ENCODE results near the gene CDKN3.

Gene CDKN3

GRCh38 chr14:54444681-54445080, 47.9 kb downstream of the CDKN3 start:
- Histone ChIP-seq H3K4me2 (ENCODE audit: low read depth, low read length, poor library complexity, severe bottlenecking) (no peak overlapping the region), H3F3A (ENCODE audit: low read depth) (no peaks in the 10 kb centered on the region), H3K79me2 (ENCODE audit: insufficient read depth, low read length) (peaks cover 11% of the 10 kb centered on the region), H4K20me1 (ENCODE audit: insufficient read depth, low read length, poor library complexity, severe bottlenecking) (peaks cover 11% of the 10 kb centered on the region), H3K36me3 (ENCODE audit: insufficient read depth, low read length) (no peaks in the 10 kb centered on the region), H3K9me2 (replicated peaks; ENCODE audit: low read depth, low read length) (no peaks in the 10 kb centered on the region), H2AFZ (ENCODE audit: low read length) (no peak overlapping the region), H3K27me3 (ENCODE audit: insufficient read depth, low read length, poor library complexity, severe bottlenecking) (peaks cover 4% of the 10 kb centered on the region), H3K9me3 (ENCODE audit: insufficient read depth, low read depth, low read length) (no peaks in the 10 kb centered on the region), H3K4me3 (ENCODE audit: low read length, poor library complexity, severe bottlenecking) (no peak overlapping the region), H3K9ac (ENCODE audit: low read depth, low read length, poor library complexity, severe bottlenecking) (no peak overlapping the region), H3K4me1 (ENCODE audit: insufficient read depth, low read length, poor library complexity, severe bottlenecking) (peaks cover 14% of the 10 kb centered on the region)
- no peak for TF ChIP-seq EZH2phosphoT487 (IDR thresholded peaks at IDR 0.05; ENCODE audit: borderline replicate concordance)
- TF ChIP-seq CTCF (conservative IDR thresholded peaks at IDR 0.05; ENCODE audit: low read length): no peak

- H3K9me2 ChIP-seq (replicated peaks; ENCODE audit: low read depth, low read length): no peaks in the 10 kb centered on the region
- no peaks in the 10 kb centered on the region for H3K36me3 ChIP-seq (ENCODE audit: insufficient read depth, low read length)
- H3K4me1 ChIP-seq (ENCODE audit: insufficient read depth, low read length, poor library complexity, severe bottlenecking): peaks cover 7% of the 10 kb centered on the region
- no peak overlapping the region for H3K4me2 ChIP-seq (ENCODE audit: low read depth, low read length, poor library complexity, severe bottlenecking)
- no peak overlapping the region for H3K4me3 ChIP-seq (ENCODE audit: low read length, poor library complexity, severe bottlenecking)
- H4K20me1 ChIP-seq (ENCODE audit: insufficient read depth, low read length, poor library complexity, severe bottlenecking): no peaks in the 10 kb centered on the region
- no peak overlapping the region for H3K9ac ChIP-seq (ENCODE audit: low read depth, low read length, poor library complexity, severe bottlenecking)
- no peaks in the 10 kb centered on the region for H3F3A ChIP-seq (ENCODE audit: low read depth)
- TF ChIP-seq CTCF (conservative IDR thresholded peaks at IDR 0.05; ENCODE audit: low read length): no peak
- TF ChIP-seq EZH2phosphoT487 (IDR thresholded peaks at IDR 0.05; ENCODE audit: borderline replicate concordance): no peak
- H3K9me3 ChIP-seq (ENCODE audit: insufficient read depth, low read depth, low read length): no peaks in the 10 kb centered on the region
- H2AFZ ChIP-seq (ENCODE audit: low read length): no peak overlapping the region
- H3K79me2 ChIP-seq (ENCODE audit: insufficient read depth, low read length): no peaks in the 10 kb centered on the region
- H3K27me3 ChIP-seq (ENCODE audit: insufficient read depth, low read length, poor library complexity, severe bottlenecking): peaks cover 4% of the 10 kb centered on the region
Observed at GRCh38 chr14:54446161-54446693, 49.4 kb downstream of the CDKN3 start.

GRCh38 chr14:54447231-54447692, 50.5 kb downstream of the CDKN3 start:
- H3K79me2 ChIP-seq (ENCODE audit: insufficient read depth, low read length): no peaks in the 10 kb centered on the region
- no peak overlapping the region for H3K4me2 ChIP-seq (ENCODE audit: low read depth, low read length, poor library complexity, severe bottlenecking)
- H3K36me3 ChIP-seq (ENCODE audit: insufficient read depth, low read length): no peaks in the 10 kb centered on the region
- no peaks in the 10 kb centered on the region for H4K20me1 ChIP-seq (ENCODE audit: insufficient read depth, low read length, poor library complexity, severe bottlenecking)
- no peaks in the 10 kb centered on the region for H3K9me3 ChIP-seq (ENCODE audit: insufficient read depth, low read depth, low read length)
- no peaks in the 10 kb centered on the region for H3K4me1 ChIP-seq (ENCODE audit: insufficient read depth, low read length, poor library complexity, severe bottlenecking)
- no peaks in the 10 kb centered on the region for H3K9me2 ChIP-seq (replicated peaks; ENCODE audit: low read depth, low read length)
- peaks cover 4% of the 10 kb centered on the region for H3K27me3 ChIP-seq (ENCODE audit: insufficient read depth, low read length, poor library complexity, severe bottlenecking)
- TF ChIP-seq CTCF (conservative IDR thresholded peaks at IDR 0.05; ENCODE audit: low read length) (no peak), EZH2phosphoT487 (IDR thresholded peaks at IDR 0.05; ENCODE audit: borderline replicate concordance) (no peak)
- no peak overlapping the region for H3K4me3 ChIP-seq (ENCODE audit: low read length, poor library complexity, severe bottlenecking)
- no peaks in the 10 kb centered on the region for H3F3A ChIP-seq (ENCODE audit: low read depth)
- no peak overlapping the region for H3K9ac ChIP-seq (ENCODE audit: low read depth, low read length, poor library complexity, severe bottlenecking)
- no peak overlapping the region for H2AFZ ChIP-seq (ENCODE audit: low read length)

All from Loucy (cell line).